ENCODE results near the gene ENTPD8. TPM values are rescaled to one million over a fixed set of nuclear protein-coding genes. Genes with fewer than 3 reads are reported as not detected.

The ENTPD8 gene
- total and polyA plus RNA-seq, 2 donors (not counting 1 experiment from before 2014, with no cell fraction given): under 0.01 TPM; not detected in 1

GRCh38 chr9:137429546-137429890 is 11.6 kb downstream of the ENTPD8 start:
- Histone ChIP-seq H3K9ac (ENCODE audit: insufficient read depth, low read length) (no peak overlapping the region), H3K27me3 (ENCODE audit: control insufficient read depth, insufficient read depth, low read length) (no peaks in the 10 kb centered on the region), H3K36me3 (ENCODE audit: control insufficient read depth, insufficient read depth, low read length) (no peaks in the 10 kb centered on the region), H3K4me1 (ENCODE audit: control insufficient read depth, extremely low read depth, insufficient read depth, low read length) (peaks cover 3% of the 10 kb centered on the region), H3K27ac (ENCODE audit: insufficient read depth, low read length) (no peak overlapping the region), H3K4me3 (replicated peaks in 1 of 4; ENCODE audit: control extremely low read depth in 1 of 4, insufficient read depth in 1 of 4, low read depth in 3 of 4, low read length in 4 of 4) (no peak overlapping the region), H3K79me2 (ENCODE audit: control insufficient read depth, insufficient read depth, low read length) (no peaks in the 10 kb centered on the region), H4K20me1 (ENCODE audit: control insufficient read depth, extremely low read depth, insufficient read depth, low read length) (no peaks in the 10 kb centered on the region), H3K9me3 (ENCODE audit: control insufficient read depth, insufficient read depth, low read depth, low read length) (no peaks in the 10 kb centered on the region), H3K4me2 (ENCODE audit: extremely low read depth, insufficient read depth, low read length) (no peak overlapping the region), H2AFZ (ENCODE audit: low read length) (no peak overlapping the region)
- TF ChIP-seq CTCF (conservative IDR thresholded peaks at IDR 0.05 in 1 of 2, IDR thresholded peaks at IDR 0.05 in 1 of 2; ENCODE audit: low read depth in 1 of 2, low read length in 2 of 2): no peak
- TF ChIP-seq EZH2 (IDR thresholded peaks at IDR 0.05; ENCODE audit: low read length, missing control alignments): no peak
- no peak for DNase-seq (ENCODE audit: low read depth in 2 of 2)

GRCh38 chr9:137428841-137429545 is 12.2 kb downstream of the ENTPD8 start:
- TF ChIP-seq CTCF (conservative IDR thresholded peaks at IDR 0.05 in 1 of 2, IDR thresholded peaks at IDR 0.05 in 1 of 2; ENCODE audit: low read depth in 1 of 2, low read length in 2 of 2) (no peak), EZH2 (IDR thresholded peaks at IDR 0.05; ENCODE audit: low read length, missing control alignments) (no peak)
- no peaks in the 10 kb centered on the region for H4K20me1 ChIP-seq (ENCODE audit: control insufficient read depth, extremely low read depth, insufficient read depth, low read length)
- no peak overlapping the region for H3K4me2 ChIP-seq (ENCODE audit: extremely low read depth, insufficient read depth, low read length)
- no peaks in the 10 kb centered on the region for H3K79me2 ChIP-seq (ENCODE audit: control insufficient read depth, insufficient read depth, low read length)
- DNase-seq (ENCODE audit: low read depth in 2 of 2): no peak
- H3K9ac ChIP-seq (ENCODE audit: insufficient read depth, low read length): no peak overlapping the region
- H3K4me1 ChIP-seq (ENCODE audit: control insufficient read depth, extremely low read depth, insufficient read depth, low read length): peaks cover 8% of the 10 kb centered on the region
- no peak overlapping the region for H2AFZ ChIP-seq (ENCODE audit: low read length)
- H3K27ac ChIP-seq (ENCODE audit: insufficient read depth, low read length): no peak overlapping the region
- no peak overlapping the region for H3K4me3 ChIP-seq (replicated peaks in 1 of 4; ENCODE audit: control extremely low read depth in 1 of 4, insufficient read depth in 1 of 4, low read depth in 3 of 4, low read length in 4 of 4)
- H3K27me3 ChIP-seq (ENCODE audit: control insufficient read depth, insufficient read depth, low read length): no peaks in the 10 kb centered on the region
- no peaks in the 10 kb centered on the region for H3K36me3 ChIP-seq (ENCODE audit: control insufficient read depth, insufficient read depth, low read length)
- no peaks in the 10 kb centered on the region for H3K9me3 ChIP-seq (ENCODE audit: control insufficient read depth, insufficient read depth, low read depth, low read length)

- Histone ChIP-seq H3K9me3 (ENCODE audit: control insufficient read depth, insufficient read depth, low read depth, low read length) (no peaks in the 10 kb centered on the region), H3K9ac (ENCODE audit: insufficient read depth, low read length) (no peak overlapping the region), H3K4me1 (ENCODE audit: control insufficient read depth, extremely low read depth, insufficient read depth, low read length) (peaks cover 8% of the 10 kb centered on the region), H3K27ac (ENCODE audit: insufficient read depth, low read length) (no peak overlapping the region), H3K79me2 (ENCODE audit: control insufficient read depth, insufficient read depth, low read length) (no peaks in the 10 kb centered on the region), H3K27me3 (ENCODE audit: control insufficient read depth, insufficient read depth, low read length) (no peaks in the 10 kb centered on the region), H2AFZ (ENCODE audit: low read length) (no peak overlapping the region), H3K36me3 (ENCODE audit: control insufficient read depth, insufficient read depth, low read length) (no peaks in the 10 kb centered on the region), H3K4me2 (ENCODE audit: extremely low read depth, insufficient read depth, low read length) (no peak overlapping the region), H3K4me3 (replicated peaks in 1 of 4; ENCODE audit: control extremely low read depth in 1 of 4, insufficient read depth in 1 of 4, low read depth in 3 of 4, low read length in 4 of 4) (no peak overlapping the region), H4K20me1 (ENCODE audit: control insufficient read depth, extremely low read depth, insufficient read depth, low read length) (no peaks in the 10 kb centered on the region)
- TF ChIP-seq CTCF (conservative IDR thresholded peaks at IDR 0.05 in 1 of 2, IDR thresholded peaks at IDR 0.05 in 1 of 2; ENCODE audit: low read depth in 1 of 2, low read length in 2 of 2) (no peak), EZH2 (IDR thresholded peaks at IDR 0.05; ENCODE audit: low read length, missing control alignments) (no peak)
- no peak for DNase-seq (ENCODE audit: low read depth in 2 of 2)
These were observed 12.9 kb downstream of the ENTPD8 start for GRCh38 chr9:137428311-137428630.

All from fibroblast of lung (primary cell).